Stimulated activated CD8-positive, alpha-beta memory T cell treated with anti-CD3 and anti-CD28 coated beads, Interleukin-4, amount 100 ng/mL, for 4 hours (primary cell): Measurements from ENCODE around the gene NLRC5.

Experiments
- DNase-seq, 2 donors: peaks; one replicate each; pipeline ENCODE4 v3.0.0-alpha.2; 2020; ENCODE audit warnings: low read depth in 2 of 2, low spot score in 1 of 2

NLRC5 gene

GRCh38 chr16:57024894-57025680 is 35.7 kb downstream of the NLRC5 start:
- no peak for DNase-seq

- no peak for DNase-seq
These were observed 36.8 kb downstream of the NLRC5 start for GRCh38 chr16:57025941-57026777.

GRCh38 chr16:57026778-57027062 is 37.4 kb downstream of the NLRC5 start:
- DNase-seq: no peak

- no peak for DNase-seq
These were observed 37.7 kb downstream of the NLRC5 start for GRCh38 chr16:57027067-57027466.

- DNase-seq: no peak
These were observed 38.7 kb downstream of the NLRC5 start for GRCh38 chr16:57028086-57028485.

GRCh38 chr16:57029161-57030160 is 40.1 kb downstream of the NLRC5 start:
- DNase-seq: no peak

GRCh38 chr16:57030346-57030902 is 41.1 kb downstream of the NLRC5 start:
- no peak for DNase-seq

- no peak for DNase-seq
These were observed 41.8 kb downstream of the NLRC5 start for GRCh38 chr16:57031156-57031555.

GRCh38 chr16:57032346-57032745 is 43.0 kb downstream of the NLRC5 start:
- no peak for DNase-seq

- no peak for DNase-seq
These were observed 43.6 kb downstream of the NLRC5 start for GRCh38 chr16:57032931-57033330.

- DNase-seq: no peak
These were observed 47.0 kb downstream of the NLRC5 start for GRCh38 chr16:57036315-57036714.

- DNase-seq: no peak
These were observed 47.6 kb downstream of the NLRC5 start for GRCh38 chr16:57036945-57037344.

- no peak for DNase-seq
These were observed 48.8 kb downstream of the NLRC5 start for GRCh38 chr16:57038166-57038565.

- DNase-seq: no peak
These were observed 49.9 kb downstream of the NLRC5 start for GRCh38 chr16:57039148-57039812.

GRCh38 chr16:57041182-57042156 is 52.1 kb downstream of the NLRC5 start:
- DNase-seq: peak; percentile 66 to 80

- DNase-seq: peak; percentile 58 to 80
These were observed 53.1 kb downstream of the NLRC5 start for GRCh38 chr16:57042157-57043111.

- DNase-seq: no peak
These were observed 53.9 kb downstream of the NLRC5 start for GRCh38 chr16:57043248-57043647.
